GM12875 (cell line): Measurements from ENCODE around the gene ZNF638.

ENCODE experiments used
- H3K4me3 ChIP-seq: one replicate; pipeline ENCODE4 v1.5.1; 2011; ENCODE audit warnings: low read depth, low read length, control low read depth
- CTCF ChIP-seq: IDR thresholded peaks from 2 replicates; pipeline ENCODE4 v1.5.1; 2011; ENCODE audit warnings: low read depth, mild to moderate bottlenecking, control low read depth, inconsistent platforms, low read length, moderate library complexity, borderline replicate concordance; ENCODE audit not compliant: insufficient read depth

The ZNF638 gene

GRCh38 chr2:71336384-71336783 lies 4.8 kb downstream of the ZNF638 start:
- TF ChIP-seq CTCF: no peak

GRCh38 chr2:71336802-71337201 lies 5.2 kb downstream of the ZNF638 start:
- no peak for TF ChIP-seq CTCF
- no peak overlapping the region for H3K4me3 ChIP-seq

More at GRCh38 chr2:71336384-71336783, 4.8 kb downstream of the ZNF638 start:
- H3K4me3 ChIP-seq: no peak overlapping the region

- no peak overlapping the region for H3K4me3 ChIP-seq
- TF ChIP-seq CTCF: no peak
These were observed 6.2 kb downstream of the ZNF638 start for GRCh38 chr2:71337776-71338175.

GRCh38 chr2:71339685-71340084 lies 8.1 kb downstream of the ZNF638 start:
- H3K4me3 ChIP-seq: no peak overlapping the region

GRCh38 chr2:71340176-71340575 lies 8.6 kb downstream of the ZNF638 start:
- no peak for TF ChIP-seq CTCF
- H3K4me3 ChIP-seq: no peak overlapping the region

More at GRCh38 chr2:71339685-71340084, 8.1 kb downstream of the ZNF638 start:
- no peak for TF ChIP-seq CTCF

- H3K4me3 ChIP-seq: no peak overlapping the region
- TF ChIP-seq CTCF: no peak
These were observed 10.1 kb downstream of the ZNF638 start for GRCh38 chr2:71341645-71342044.

- TF ChIP-seq CTCF: no peak
- H3K4me3 ChIP-seq: no peak overlapping the region
These were observed 14.5 kb downstream of the ZNF638 start for GRCh38 chr2:71346065-71346464.
